Astrocyte of the spinal cord (primary cell): Measurements from ENCODE around the gene KMT2A.
"Not testable (repeated sequence)": the region's sequence is repeated elsewhere in the genome, so short reads cannot be mapped to it uniquely, and the experiment has no call there.

Source experiments
- DNase-seq: peaks from one replicate; pipeline ENCODE4 v3.0.0; 2011; ENCODE audit warnings: low read depth, low spot score
- H3K4me3 ChIP-seq: 2 replicates; pipeline ENCODE4 v1.5.1; 2011; ENCODE audit warnings: low read depth, mild to moderate bottlenecking, low read length, moderate library complexity
- CTCF ChIP-seq: IDR thresholded peaks from 2 replicates; pipeline ENCODE4 v1.5.1; 2012; ENCODE audit warnings: low read depth, mild to moderate bottlenecking, low read length, inconsistent platforms
- in situ Hi-C: cut with HindIII; loops from 2 replicates; pipeline ENCODE4 v1.10.0; 2017; ENCODE audit warnings: low sequenced_read_pairs

The KMT2A gene

DNA sequence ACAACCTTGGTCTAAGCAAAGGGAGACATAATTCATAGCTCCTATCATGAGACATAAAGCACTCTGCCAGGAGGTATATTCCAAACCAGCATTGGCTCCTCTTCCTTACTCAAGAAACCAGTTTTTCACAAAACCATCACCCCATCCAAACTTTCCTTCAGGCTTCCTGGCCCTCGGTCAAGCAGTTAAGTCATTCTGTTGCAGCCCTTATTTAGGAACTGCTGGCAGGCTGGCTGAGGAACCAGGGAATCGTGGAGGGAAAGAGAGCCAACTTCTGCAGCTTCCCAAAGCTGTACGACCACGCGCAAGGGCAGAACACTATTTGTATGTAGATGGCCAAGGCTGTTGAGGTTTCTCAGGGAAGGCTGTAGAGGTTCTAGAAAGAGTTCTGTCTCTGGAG lies 128.8 kb downstream of the KMT2A start:
- H3K4me3 ChIP-seq = peak overlapping the region; percentile 71
- in situ Hi-C loops = no loop called here
- TF ChIP-seq CTCF = no peak
- no peak for DNase-seq

DNA sequence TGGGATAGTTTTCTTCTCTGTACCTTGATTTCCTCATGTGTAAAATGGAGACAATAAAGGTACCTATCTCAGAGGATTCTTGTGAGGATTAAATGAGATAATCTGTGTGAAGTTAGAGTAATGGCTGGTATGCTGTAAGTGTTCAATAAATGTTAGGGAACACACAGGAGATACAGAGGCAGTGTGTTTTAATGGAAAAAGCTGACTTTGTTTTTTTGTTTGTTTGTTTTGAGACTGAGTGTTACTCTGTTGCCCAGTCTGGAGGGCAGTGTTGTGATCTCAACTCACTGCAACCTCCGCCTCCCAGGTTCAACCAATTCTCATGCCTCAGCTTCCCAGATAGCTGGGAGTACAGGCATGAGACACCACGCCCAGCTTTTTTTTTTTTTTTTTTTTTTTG lies 133.4 kb downstream of the KMT2A start:
- in situ Hi-C loops = no loop called here

DNA sequence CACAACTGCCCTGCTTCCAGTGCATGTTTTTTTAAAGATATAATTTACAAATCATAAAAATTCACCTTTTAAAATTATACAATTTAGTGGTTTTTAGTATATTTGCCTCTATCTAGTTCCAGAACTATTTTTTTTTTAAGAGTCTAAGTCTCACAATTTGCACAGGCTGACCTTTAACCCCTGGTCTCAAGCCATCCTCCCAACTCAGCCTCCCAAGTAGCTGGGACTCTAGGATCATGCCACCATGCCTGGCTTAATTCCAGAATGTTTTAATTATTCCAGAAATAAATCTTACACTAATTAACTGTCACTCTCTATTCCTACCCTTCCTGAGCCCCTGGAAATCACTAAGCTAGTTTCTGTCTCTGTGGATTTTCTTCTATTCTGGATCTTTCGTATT lies 134.5 kb downstream of the KMT2A start:
- TF ChIP-seq CTCF = no peak

More for the DNA sequence above, 133.4 kb downstream of the KMT2A start:
- DNase-seq = no peak
- no peak for TF ChIP-seq CTCF
- no peak overlapping the region for H3K4me3 ChIP-seq

DNA sequence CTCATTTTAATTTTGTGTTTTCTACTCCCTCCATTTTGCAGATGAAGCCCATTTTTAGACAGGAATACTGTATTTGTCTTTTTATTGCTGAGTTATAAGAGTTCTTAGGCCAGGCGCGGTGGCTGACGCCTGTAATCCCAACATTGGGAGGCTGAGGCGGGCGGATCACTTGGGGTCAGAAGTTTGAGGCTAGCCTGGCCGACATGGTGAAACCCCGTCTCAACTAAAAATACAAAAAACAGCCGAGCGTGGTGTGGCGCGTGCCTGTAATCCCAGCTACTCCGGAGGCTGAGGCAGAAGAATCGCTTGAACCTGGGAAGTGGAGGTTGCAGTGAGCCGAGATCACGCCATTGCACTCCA lies 135.4 kb downstream of the KMT2A start:
- DNase-seq = peak; percentile 14
- in situ Hi-C loops = not testable (repeated sequence)
- peak overlapping the region; percentile 99 for H3K4me3 ChIP-seq

More for the DNA sequence above, 134.5 kb downstream of the KMT2A start:
- DNase-seq = no peak
- H3K4me3 ChIP-seq = no peak overlapping the region
- in situ Hi-C loops = no loop called here

DNA sequence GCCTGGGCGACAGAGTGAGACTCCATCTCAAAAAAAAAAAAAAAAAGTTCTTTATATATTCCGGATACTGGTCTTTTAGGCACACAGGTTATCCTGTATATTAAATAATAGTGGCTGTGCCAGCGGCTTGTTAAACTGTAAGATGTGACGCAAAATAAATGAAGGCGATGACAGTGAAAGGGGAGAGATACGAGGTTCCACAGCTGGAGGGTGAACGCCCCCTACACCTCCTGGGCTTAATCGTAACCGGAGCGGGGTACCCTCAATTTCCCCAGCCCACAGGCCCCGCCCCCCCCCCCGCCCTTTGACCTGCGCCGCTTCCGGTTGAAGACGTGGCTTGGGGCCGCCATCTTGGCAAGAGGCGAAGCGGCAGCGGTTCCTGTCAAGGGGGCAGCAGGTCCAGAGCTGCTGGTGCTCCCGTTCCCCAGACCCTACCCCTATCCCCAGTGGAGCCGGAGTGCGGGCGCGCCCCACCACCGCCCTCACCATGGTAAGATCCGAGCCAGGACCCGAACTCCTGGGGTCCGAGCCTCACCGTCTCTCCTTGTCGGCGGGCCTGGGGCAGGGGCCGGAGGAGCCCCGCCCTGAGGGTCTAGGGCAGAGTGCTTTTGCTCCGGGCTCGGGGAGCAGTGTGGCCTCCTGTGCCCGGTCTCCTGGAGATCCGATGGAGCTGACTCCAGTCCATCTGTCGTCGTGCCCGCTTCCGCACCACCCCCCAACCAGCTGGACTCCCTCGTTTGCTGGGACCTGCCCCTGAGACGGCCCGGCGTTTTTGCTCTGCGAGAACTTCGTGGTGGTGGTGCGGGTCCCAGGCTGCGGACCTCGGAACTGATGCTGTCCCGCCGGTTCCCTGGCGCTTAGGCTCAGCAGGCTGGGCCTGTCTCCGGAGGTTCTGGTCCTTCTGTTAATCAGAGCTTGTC lies 136.0 kb downstream of the KMT2A start, which contains the start of gene ARCN1:
Gene ARCN1, plus strand, starts transcription at position 349 of the 920 bp plus-strand sequence. Its CDS starts 139 bp downstream, at position 488.
- in situ Hi-C loops = no loop called here
- peak within 1 kb of the TSS; percentile 99 for H3K4me3 ChIP-seq
- no peak for TF ChIP-seq CTCF
- DNase-seq = peak; percentile 78

- no peak for TF ChIP-seq CTCF
- H3K4me3 ChIP-seq = peak overlapping the region; percentile 99
- in situ Hi-C loops = no loop called here
- peak; percentile 28 for DNase-seq
These were observed 136.8 kb downstream of the KMT2A start for GRCh38 chr11:118572981-118573550.

DNA sequence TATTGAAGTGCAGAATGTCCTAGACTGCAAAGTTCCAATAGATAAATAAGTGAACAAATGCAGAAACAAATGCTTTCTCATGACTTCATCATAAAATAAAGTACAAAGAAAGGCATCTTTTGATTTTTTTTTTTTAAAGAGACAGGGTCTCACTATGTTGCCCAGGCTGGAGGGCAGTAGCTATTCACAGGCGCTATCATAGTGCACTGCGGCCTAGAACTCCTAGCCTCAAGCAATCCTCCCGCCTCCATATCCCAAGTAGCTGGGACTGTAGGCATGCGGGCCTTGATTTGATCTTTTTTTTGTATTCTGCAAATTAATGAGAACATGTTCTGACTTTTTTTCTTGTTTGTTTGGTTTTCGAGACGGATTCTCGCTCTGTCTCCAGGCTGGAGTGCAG lies 138.3 kb downstream of the KMT2A start:
- no peak overlapping the region for H3K4me3 ChIP-seq
- no peak for TF ChIP-seq CTCF
- DNase-seq = no peak
- in situ Hi-C loops = no loop called here
